GM21515 (cell line): ENCODE results near the gene LIN7C.
A peak's percentile ranks its signal among the peaks of the same experiment; 100 is the strongest.
"Not testable (repeated sequence)": the region's sequence is repeated elsewhere in the genome, so short reads cannot be mapped to it uniquely, and the experiment has no call there.

Experiments
- ATAC-seq: cut with Tn5 transposase; IDR thresholded peaks from one replicate; pipeline ENCODE4 v1.9.1; 2021; ENCODE audit not compliant: unreplicated experiment

The LIN7C gene, protein sequence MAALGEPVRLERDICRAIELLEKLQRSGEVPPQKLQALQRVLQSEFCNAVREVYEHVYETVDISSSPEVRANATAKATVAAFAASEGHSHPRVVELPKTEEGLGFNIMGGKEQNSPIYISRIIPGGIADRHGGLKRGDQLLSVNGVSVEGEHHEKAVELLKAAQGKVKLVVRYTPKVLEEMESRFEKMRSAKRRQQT

DNA sequence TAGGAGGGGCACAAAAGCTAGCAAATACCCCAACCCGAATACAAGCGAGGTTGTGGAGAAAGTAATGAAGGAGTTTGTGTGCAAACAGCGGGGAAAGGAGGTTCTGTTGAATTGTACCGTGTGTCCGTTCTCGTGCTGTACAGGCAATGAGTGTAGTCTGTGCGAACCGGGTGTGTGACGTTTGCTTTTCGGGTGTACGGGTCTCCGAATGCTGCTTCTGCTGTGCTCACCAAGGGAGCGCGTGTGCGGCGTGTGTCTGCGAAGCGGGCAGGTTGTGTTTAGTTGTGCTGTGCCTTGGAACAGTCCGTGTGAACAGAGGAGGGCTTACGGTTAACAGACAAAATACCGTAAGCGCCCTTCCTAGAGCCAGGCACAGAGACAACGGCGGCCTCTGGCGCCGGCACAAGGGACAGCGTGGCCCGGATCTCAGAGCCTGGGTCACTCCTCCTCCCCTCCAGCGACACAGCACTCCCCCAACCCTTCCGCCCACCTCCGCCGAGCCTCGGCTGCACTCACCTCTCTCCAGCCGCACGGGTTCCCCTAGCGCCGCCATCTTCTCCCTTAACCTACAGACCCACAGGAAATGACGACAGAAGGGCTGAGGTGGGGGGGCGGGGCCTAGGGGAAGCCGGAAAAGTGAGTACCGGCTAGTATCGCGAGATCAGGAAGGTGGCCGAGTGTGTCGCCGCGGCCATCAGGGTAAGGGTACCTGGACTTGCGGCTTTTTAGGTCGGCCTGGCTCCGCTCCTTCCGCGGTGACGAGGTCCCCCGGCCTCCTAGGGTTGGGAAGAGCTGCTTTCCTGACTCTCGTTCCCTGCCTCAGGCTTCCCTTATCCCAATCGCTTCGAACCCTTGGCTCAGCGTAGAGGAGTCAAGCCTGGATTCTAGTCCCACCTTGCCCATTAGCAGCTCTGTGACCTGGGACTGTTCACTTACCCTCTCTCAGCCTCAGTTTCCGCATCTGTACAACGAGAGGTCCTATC lies at the start of gene LIN7C:
LIN7C (minus strand) TSS at position 570 of the 983 bp plus-strand sequence; CDS start at position 553, 17 bp downstream.
- ATAC-seq = peak; percentile 95

DNA sequence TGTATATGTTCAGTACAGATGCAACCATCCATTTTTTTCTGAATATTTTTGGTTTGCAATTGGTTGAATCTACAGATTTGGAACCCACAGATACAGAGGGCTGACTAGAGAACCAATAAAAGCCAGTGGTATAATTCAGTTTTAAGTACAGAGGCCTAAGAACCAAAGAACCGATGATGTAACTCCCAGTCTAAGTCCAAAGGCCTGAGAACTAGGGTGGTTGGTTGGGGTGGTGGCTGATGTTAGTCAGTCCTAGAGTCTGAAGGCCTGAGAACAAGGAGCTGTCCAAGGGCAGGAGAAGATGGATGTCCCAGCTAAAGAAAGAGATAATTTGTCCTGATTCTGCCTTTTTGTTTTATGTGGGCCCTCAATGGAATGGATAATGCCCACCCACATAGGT lies 48.7 kb upstream of the LIN7C start:
- ATAC-seq = no peak

DNA sequence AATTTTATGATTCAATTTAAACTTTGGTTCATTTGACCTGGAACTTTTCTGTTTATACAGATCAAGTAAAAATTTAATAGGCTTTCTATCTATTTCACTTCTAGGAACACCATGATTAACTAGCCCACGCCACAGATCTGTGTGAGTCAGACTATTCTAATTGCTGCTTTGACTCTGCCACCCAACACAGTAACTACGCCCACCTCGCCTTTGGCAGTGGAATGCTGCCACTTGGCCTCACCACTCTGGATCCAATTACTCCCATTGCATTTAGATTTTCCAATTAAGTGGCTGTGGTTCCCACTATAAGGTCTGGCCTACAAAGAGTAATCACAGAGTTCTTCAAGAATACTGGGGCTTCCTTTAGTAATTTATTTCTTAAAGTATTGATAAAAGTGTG lies 46.6 kb upstream of the LIN7C start:
- ATAC-seq = no peak

DNA sequence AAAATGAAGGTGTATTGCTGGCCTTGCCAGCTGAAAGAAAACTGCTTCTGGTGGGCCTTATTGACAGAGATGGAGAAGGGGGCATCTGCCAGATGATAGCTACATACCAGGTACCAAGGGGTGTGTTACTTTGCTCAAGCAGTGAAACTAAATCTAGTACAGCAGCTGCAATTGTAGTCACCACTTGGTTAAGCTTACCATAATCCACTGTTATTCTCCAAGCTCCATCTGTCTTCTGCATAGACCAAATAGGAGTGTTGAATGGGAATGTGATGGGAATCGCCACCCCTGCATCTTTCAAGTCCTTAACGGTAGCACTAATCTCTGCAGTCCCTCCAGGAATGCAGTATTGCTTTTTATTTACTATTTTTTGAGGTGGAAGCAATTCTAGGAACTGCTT lies 45.8 kb upstream of the LIN7C start:
- no peak for ATAC-seq

DNA sequence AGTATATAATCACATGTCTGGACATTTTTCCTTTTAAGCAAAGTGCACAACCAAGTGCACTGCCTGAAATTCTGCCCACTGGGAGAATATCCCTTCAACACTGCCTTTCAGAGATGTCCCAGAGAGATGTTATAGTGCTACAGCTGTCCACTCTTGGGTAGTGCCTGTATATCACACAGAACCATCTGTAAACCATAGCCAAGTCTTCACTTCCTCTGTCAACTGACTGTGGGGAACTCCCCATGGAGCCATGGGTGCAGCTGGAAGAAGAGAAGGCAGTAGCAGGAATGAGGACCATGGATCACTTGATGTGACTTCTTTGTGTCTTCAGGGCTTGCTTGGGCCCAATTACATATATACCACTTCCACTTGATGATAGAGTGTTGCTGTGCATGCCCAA lies 44.6 kb upstream of the LIN7C start:
- no peak for ATAC-seq

DNA sequence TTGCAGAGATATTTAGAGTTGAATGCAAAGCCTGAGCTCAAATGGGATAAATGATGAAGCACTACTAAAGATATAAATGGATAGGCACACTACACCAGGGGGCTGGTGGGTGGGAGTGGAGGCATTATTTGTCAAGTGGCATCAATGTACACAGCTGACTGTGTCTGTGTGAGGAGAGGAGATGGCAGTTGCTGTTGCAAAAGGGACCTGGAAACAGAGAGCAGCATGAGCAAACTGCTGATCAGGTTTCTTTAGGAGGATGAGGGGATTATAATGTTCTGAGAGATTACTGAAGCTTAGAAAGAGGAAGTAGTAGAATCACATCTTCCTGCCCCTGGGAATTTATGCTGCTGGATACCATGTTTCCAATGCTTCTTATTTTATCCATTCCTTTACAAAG lies 39.4 kb upstream of the LIN7C start:
- ATAC-seq = no peak

DNA sequence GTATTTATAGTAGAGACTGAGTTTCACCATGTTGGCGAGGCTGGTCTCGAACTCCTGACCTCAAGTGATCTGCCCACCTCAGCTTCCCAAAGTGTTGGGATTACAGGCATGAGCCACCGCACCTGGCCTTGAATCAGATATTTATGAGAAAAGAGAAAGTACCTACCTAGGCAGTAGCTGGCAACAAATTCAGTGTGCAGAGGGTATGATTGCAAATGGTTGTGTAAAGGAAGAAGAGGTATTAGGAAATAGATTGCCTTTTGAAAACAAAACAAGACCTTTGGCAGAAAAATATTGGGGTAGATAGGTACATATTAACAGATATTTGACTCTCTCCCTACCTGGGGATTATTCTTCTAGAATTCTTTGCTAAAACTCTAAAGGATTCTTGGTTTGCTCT lies 38.5 kb upstream of the LIN7C start:
- no peak for ATAC-seq

DNA sequence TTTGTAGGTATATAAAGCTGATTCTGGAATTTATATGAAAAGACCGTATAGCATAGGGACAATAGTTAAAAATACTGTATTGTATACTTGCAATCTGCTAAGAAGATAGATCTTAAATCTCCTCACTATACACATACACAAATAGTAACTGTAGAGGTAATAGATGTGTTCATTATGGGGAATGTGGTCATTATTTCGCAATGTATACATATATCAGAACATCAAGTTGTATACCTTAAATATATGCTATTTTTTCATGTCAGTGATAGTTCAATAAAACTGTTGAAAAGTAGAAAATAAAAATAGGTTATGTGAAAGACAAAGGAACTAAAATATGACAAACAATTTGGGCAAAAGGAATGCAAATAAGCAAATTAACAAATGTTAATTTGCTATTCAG lies 35.2 kb upstream of the LIN7C start:
- no peak for ATAC-seq

DNA sequence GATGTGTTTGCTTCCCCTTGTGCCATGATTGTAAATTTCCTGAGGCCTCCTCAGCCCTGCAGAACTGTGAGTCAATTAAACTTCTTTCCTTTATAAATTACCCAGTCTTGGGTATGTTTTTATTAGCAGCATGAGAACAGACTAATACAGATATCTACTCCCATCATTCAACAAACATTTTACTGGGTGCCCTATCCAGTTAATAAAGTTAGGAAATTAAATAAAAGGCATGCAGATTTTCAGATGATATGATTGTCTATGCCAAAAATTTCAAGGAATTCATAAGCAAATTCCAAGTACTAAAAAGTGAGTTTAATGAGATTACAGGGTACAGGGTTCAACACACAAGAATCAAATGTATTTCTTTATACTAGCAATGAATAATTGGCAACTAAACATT lies 33.5 kb upstream of the LIN7C start:
- ATAC-seq = no peak

DNA sequence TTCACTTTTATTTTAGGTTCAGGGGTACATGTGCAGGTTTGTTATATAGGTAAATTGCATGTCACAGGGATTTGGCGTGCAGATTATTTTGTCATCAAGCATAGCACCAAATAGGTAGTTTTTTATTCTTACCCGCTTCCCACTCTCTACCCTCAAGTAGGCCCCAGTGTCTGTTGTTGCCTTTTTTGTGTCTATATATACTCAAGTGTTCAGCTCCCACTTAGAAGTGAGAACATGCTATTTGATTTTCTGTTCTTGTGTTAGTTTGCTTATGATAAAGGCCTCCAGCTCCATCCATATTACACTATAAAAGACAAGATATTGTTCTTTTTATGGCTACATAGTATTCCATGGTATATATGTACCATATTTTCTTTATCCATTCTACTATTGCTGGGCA lies 28.5 kb upstream of the LIN7C start:
- ATAC-seq = no peak

DNA sequence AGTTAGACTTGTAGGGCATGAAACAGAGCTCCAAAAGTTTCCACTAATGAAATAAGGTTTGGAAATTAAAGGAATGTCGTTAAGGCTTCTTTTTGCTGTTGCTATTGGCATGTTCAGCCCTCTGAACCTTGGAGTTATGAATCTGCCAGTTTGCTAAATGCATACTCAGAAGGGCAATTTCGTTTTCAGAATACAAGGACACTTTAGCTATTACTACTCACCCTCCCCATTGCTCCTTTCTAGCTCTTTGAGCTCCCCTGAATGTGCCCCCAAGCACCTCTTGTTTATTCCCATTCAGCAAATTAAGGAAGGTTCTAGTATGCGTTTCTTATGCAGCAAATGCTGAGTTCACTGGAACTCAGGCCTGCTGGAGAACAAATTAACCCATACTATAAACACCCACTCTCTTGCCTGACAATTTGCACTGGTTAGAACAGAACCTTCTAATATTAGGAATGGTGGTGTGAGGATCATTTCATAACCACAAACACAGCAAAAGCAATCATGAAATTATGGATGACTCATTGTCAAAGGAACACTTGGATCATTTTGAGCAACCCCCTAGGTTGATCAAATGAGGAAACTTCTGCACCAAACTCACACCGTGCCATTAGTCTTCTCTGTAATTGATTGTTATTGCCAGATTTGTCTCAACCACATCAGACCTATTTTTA lies 26.2 kb upstream of the LIN7C start:
- no peak for ATAC-seq

DNA sequence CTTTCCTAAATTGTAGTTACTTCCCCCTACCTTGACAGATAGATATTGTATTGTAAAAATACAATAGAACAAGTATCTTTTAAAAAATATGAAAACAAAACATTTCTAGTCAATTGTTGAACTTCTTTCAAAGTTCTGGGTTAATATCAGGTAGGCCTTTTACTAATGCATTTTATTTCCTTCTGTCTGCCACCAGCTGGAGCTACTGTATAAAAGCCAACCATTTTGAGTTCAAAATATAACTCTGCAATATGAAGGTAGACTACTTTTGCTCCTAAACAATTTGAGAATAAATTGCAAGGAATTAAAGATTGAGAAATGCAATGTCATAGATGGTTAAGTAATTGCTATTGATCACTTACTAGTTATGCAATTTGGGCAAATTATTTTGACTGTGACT lies 22.1 kb upstream of the LIN7C start:
- no peak for ATAC-seq

DNA sequence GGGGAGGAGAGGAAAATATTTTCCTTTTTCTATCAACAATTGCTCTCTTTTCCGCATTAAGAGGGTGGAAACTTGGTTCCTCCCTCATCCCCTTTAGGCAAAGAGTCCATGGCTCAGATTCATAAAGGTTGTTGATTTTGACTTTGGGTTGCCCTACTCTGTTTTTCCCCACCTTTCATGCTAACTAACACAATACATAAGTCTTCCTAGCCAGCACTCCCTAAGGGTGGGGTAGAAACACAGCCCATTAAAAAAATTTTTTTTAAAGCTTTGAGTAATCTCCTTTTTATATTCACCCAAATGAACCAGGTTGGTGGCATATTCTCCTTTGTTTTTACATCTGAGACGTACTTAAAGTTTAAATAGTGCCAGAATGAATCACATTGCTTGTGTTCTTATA lies 20.0 kb upstream of the LIN7C start:
- no peak for ATAC-seq

DNA sequence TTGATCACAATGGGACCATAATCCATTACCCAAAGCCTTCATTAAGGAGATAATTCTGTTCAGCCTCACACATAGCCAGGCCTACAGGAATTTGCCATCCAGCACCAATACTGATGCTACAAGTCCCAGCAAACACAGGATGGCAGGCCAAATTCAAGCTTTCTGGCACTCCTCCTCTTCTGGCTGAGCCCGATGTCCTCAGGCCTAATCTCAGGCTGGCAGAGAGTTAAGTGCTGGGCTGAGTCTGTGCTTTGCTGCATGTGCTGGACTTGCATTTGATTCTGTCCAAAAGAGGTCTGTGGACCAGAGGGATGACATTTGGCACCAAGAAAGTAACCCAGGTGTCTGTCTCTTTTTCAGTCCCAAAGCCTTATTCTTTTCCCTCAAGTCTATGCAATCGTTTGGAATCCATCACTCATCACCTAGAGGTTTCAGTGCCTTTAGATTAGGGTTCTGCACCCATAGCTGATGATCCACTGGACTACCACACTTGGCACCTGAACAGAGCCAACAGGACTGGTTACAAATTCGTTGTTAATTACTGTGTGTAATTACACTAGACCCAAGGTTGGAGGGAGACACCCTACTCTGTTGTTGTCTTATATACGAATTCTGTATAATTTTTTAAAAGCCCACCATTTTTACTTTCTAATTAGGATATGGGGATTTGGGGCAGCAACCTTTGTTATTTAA lies 19.4 kb upstream of the LIN7C start:
- no peak for ATAC-seq

DNA sequence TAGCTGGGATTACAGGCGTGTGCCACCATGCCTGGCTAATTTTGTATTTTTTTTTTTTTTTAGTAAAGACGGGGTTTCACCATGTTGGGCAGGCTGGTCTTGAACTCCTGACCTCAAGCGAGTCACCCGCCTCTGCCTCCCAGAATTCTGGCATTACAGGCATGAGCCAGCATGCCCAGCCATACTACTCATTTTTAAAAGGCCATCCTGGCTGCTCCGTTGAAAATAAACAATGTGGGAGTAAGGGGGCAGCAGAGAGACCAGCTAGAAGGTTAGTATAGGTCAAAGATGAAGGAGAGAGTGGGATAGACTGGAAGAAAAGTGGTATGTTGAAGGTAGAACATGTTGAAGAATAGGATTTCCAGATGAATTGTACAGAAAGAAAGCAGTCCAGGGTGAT lies 17.6 kb upstream of the LIN7C start:
- ATAC-seq = no peak

DNA sequence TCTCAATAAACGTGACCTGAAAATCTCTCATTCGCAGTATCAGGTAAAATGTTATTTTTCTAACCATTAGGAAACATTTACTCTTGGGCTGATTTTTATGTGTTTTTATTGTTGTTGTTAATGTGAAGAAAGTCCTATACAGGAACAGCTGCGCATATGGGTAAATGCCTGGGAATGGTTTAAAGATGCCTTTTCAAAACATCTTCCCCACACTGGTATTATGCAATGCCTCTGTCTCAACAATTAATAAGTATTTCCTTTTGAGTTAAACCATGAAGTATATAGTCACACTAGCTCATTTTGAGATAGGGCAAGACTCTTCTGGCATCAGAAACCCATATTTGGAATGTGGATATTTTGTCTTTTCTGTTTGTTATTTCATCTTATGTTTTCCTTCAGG lies 13.7 kb upstream of the LIN7C start:
- no peak for ATAC-seq

DNA sequence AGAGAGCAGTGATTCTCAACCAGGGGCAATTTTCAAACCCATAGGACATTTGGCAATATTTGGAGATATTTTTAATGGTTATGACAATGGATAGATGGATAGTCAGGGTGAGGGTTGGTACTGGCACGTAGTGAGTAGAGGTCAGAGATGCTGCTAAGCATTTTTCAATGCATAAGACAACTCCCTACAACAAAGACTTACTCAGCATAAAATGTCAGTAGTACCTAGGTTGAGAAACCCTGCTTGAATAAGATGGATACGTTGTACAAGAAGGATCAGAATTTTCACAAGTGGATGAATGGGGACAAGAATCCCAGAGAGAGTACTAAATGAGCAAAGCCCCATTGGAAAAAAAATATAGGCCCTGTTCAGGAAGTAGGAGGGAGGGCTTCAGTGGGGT lies 11.9 kb upstream of the LIN7C start:
- ATAC-seq = no peak

DNA sequence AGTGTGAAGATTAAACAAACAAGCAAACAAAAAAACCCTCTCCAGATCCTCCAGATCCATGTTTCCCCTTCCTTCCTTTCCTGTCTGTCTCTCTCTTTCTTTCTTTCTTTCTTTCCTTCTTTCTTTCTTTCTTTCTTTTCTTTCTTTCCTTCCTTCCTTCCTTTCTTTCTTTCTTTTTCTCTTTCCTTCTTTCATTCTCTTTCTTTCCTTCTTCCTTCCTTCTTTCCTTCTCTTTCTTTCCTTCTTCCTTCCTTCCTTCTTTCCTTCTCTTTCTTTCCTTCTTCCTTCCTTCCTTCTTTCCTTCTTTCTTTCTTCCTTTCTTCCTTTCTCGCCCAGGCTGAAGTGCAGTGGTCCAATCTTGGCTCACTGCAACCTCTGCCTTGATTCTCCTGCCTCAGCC lies 10.9 kb upstream of the LIN7C start:
- not testable (repeated sequence) for ATAC-seq

DNA sequence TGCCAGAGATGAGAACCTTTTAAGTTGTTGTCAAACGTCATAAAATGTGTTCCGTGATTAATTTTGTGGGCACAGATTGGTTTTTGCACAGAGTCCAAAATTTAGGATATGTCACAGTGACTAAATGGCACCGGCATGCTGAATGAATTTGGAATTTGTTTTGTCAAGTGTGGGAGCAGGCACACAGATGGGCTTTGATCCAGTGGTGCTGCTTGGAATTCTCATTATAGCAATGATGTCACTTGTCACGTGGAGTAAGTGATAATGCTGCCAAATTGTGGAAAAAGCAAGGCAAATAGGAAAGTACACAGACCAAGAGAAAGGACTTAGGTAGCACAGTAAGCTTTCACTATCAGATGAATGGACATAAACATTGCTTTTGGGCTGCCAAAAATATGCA lies 8.0 kb upstream of the LIN7C start:
- no peak for ATAC-seq

DNA sequence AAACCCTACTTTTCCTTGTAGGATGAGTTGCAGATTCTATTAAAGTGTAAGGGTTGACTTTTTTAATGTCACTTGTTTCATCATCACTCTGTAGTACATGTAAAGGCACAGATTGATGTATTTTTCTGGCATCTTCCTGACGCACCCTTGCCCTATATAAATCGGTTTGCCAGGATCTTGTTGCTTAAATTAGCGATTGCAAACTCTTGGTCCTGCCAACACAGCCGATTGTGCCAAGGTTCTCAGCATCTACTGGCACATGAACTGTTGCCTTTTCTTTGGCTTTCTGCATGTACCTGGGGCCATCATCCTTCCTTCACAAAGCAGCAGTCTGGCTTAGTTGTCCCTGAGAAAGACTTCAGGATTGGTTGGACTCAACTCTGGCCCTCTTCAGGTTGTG lies 7.5 kb upstream of the LIN7C start:
- no peak for ATAC-seq

DNA sequence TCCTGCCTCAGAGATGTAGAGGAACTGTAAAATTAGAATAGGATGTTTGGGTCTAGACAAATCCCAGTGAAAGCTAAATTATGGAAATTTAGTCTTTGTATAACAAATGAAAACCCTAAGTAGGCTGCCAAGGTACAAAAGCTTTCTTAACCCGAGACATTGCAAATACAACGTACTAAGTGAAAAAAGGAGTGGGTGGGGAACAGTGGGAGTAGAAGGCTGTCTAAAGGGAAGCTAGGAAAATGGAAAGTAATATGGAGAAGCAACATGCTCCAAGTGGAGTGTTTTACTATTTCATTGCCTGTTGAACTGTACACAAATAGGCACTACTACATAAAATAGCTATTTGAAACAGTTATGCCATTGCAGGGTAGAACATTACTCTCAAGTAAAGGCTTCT lies 6.8 kb upstream of the LIN7C start:
- ATAC-seq = no peak
